ENCODE results near the gene TRAK2.

- TF ChIP-seq ZNF281 (CRISPR knock-in tag; IDR thresholded peaks at IDR 0.05) (no peak), ZNF512 (CRISPR knock-in tag; IDR thresholded peaks at IDR 0.05; ENCODE audit: borderline replicate concordance) (no peak)
Observed at GRCh38 chr2:201404699-201405280, 46.5 kb downstream of the TRAK2 start.

All from WTC11 (cell line).